ENCODE results near the gene WDHD1. TPM values are rescaled to one million over a fixed set of nuclear protein-coding genes. Genes with fewer than 3 reads are reported as not detected.

WDHD1 gene
- total RNA-seq, 2 donors from 2014 or later: 0.14 to 1.8 TPM

- Histone ChIP-seq H3K36me3 (no peaks in the 10 kb centered on the region), H3K27me3 (replicated peaks; ENCODE audit: insufficient read depth) (no peaks in the 10 kb centered on the region), H3K4me1 (ENCODE audit: control insufficient read depth in 1 of 2, low read depth in 2 of 2) (no peaks in the 10 kb centered on the region), H3K27ac (no peak overlapping the region), H3K9me3 (no peaks in the 10 kb centered on the region), H3K4me3 (no peak overlapping the region)
- DNase-seq (ENCODE audit: low spot score) (no peak), ATAC-seq (ENCODE audit: insufficient number of reproducible peaks, low FRiP score, low read depth) (no peak)
- no peak for TF ChIP-seq CTCF (IDR thresholded peaks at IDR 0.05)
These were observed 104.3 kb downstream of the WDHD1 start for GRCh38 chr14:54922598-54922997.

GRCh38 chr14:54920052-54920451 is 106.8 kb downstream of the WDHD1 start:
- Histone ChIP-seq H3K27ac (no peak overlapping the region), H3K27me3 (replicated peaks; ENCODE audit: insufficient read depth) (no peaks in the 10 kb centered on the region), H3K4me3 (no peak overlapping the region), H3K36me3 (no peaks in the 10 kb centered on the region), H3K4me1 (ENCODE audit: control insufficient read depth in 1 of 2, low read depth in 2 of 2) (no peaks in the 10 kb centered on the region), H3K9me3 (no peaks in the 10 kb centered on the region)
- no peak for DNase-seq (ENCODE audit: low spot score)
- TF ChIP-seq CTCF (IDR thresholded peaks at IDR 0.05): no peak
- no peak for ATAC-seq (ENCODE audit: insufficient number of reproducible peaks, low FRiP score, low read depth)

- no peak overlapping the region for H3K27ac ChIP-seq
- no peaks in the 10 kb centered on the region for H3K4me1 ChIP-seq (ENCODE audit: control insufficient read depth in 1 of 2, low read depth in 2 of 2)
- no peaks in the 10 kb centered on the region for H3K9me3 ChIP-seq
- H3K27me3 ChIP-seq (replicated peaks; ENCODE audit: insufficient read depth): no peaks in the 10 kb centered on the region
- no peak for DNase-seq (ENCODE audit: low spot score)
- no peak for ATAC-seq (ENCODE audit: insufficient number of reproducible peaks, low FRiP score, low read depth)
- no peak overlapping the region for H3K4me3 ChIP-seq
- H3K36me3 ChIP-seq: no peaks in the 10 kb centered on the region
- TF ChIP-seq CTCF (IDR thresholded peaks at IDR 0.05): no peak
These were observed 107.6 kb downstream of the WDHD1 start for GRCh38 chr14:54919330-54919729.

- Histone ChIP-seq H3K4me1 (ENCODE audit: control insufficient read depth in 1 of 2, low read depth in 2 of 2) (no peaks in the 10 kb centered on the region), H3K36me3 (no peaks in the 10 kb centered on the region), H3K9me3 (no peaks in the 10 kb centered on the region), H3K27ac (no peak overlapping the region), H3K27me3 (replicated peaks; ENCODE audit: insufficient read depth) (no peaks in the 10 kb centered on the region), H3K4me3 (no peak overlapping the region)
- ATAC-seq (ENCODE audit: insufficient number of reproducible peaks, low FRiP score, low read depth) (no peak), DNase-seq (ENCODE audit: low spot score) (no peak)
- TF ChIP-seq CTCF (IDR thresholded peaks at IDR 0.05): no peak
These were observed 108.5 kb downstream of the WDHD1 start for GRCh38 chr14:54918427-54918826.

GRCh38 chr14:54916101-54916500 is 110.8 kb downstream of the WDHD1 start:
- Histone ChIP-seq H3K27ac (no peak overlapping the region), H3K4me3 (no peak overlapping the region), H3K27me3 (replicated peaks; ENCODE audit: insufficient read depth) (no peaks in the 10 kb centered on the region), H3K4me1 (ENCODE audit: control insufficient read depth in 1 of 2, low read depth in 2 of 2) (no peaks in the 10 kb centered on the region), H3K36me3 (no peaks in the 10 kb centered on the region), H3K9me3 (no peaks in the 10 kb centered on the region)
- ATAC-seq (ENCODE audit: insufficient number of reproducible peaks, low FRiP score, low read depth) (no peak), DNase-seq (ENCODE audit: low spot score) (no peak)
- TF ChIP-seq CTCF (IDR thresholded peaks at IDR 0.05): no peak

Measured in thoracic aorta (tissue), 2 donors.